Smooth muscle cell (in vitro differentiated cells): ENCODE measurements around the gene TET3. TPM values are rescaled to one million over a fixed set of nuclear protein-coding genes. Genes with fewer than 3 reads are reported as not detected.

Experiments used
- DNase-seq: peaks from one replicate; lab custom pipeline; 2025; ENCODE audit not compliant: unreplicated experiment; lab: John Stamatoyannopoulos, UW
- H2AFZ ChIP-seq: fragments of 200-600 bp; sonication (generic); 2 replicates; pipeline ENCODE4 v1.6.0; 2016; ENCODE audit warnings: antibody characterized with exemption, low read depth, mild to moderate bottlenecking
- H3F3A ChIP-seq: fragments of 200-600 bp; sonication (generic); 2 replicates; pipeline ENCODE4 v1.6.0; 2017; ENCODE audit warnings: antibody characterized with exemption, low read depth
- H3K27ac ChIP-seq: fragments of 200-600 bp; sonication (generic); 2 replicates; pipeline ENCODE4 v1.5.1; 2016; ENCODE audit warnings: low read depth, mild to moderate bottlenecking
- H3K27me3 ChIP-seq: fragments of 200-600 bp; sonication (generic); 2 replicates; pipeline ENCODE4 v1.6.1; 2016; ENCODE audit warnings: low read depth, mild to moderate bottlenecking
- H3K36me3 ChIP-seq: fragments of 200-600 bp; sonication (generic); 2 replicates; pipeline ENCODE4 v1.5.1; 2016; ENCODE audit warnings: low read depth
- H3K4me1 ChIP-seq: fragments of 200-600 bp; sonication (generic); 2 replicates; pipeline ENCODE4 v1.5.1; 2016; ENCODE audit warnings: low read depth
- H3K4me2 ChIP-seq: fragments of 200-600 bp; sonication (generic); 2 replicates; pipeline ENCODE4 v1.6.0; 2016; ENCODE audit warnings: mild to moderate bottlenecking
- H3K4me3 ChIP-seq: fragments of 200-600 bp; sonication (generic); 2 replicates; pipeline ENCODE4 v1.5.1; 2016; ENCODE audit warnings: mild to moderate bottlenecking
- H3K79me2 ChIP-seq: fragments of 200-600 bp; sonication (generic); 2 replicates; pipeline ENCODE4 v1.6.0; 2016; ENCODE audit warnings: low read depth, mild to moderate bottlenecking
- H3K9ac ChIP-seq: fragments of 200-600 bp; sonication (generic); 2 replicates; pipeline ENCODE4 v1.6.0; 2016; ENCODE audit warnings: low read depth
- H3K9me3 ChIP-seq: fragments of 200-600 bp; sonication (generic); replicated peaks from 2 replicates; pipeline ENCODE4 v1.5.1; 2016; ENCODE audit warnings: low read depth
- H4K20me1 ChIP-seq: fragments of 200-600 bp; sonication (generic); 2 replicates; pipeline ENCODE4 v1.6.0; 2016; ENCODE audit warnings: low read depth
- CTCF ChIP-seq: fragments of 200-600 bp; sonication (generic); IDR thresholded peaks from 2 replicates; pipeline ENCODE4 v1.5.1; 2017; ENCODE audit warnings: borderline replicate concordance, mild to moderate bottlenecking, antibody characterized with exemption; ENCODE audit not compliant: insufficient read depth, poor library complexity, severe bottlenecking
- WGBS: methylation state at CpG from one replicate; pipeline ENCODE4 v1.1.7; 2016; ENCODE audit warnings: low lambda C conversion rate; 5-methylcytosine and 5-hydroxymethylcytosine counted together
- polyA plus RNA-seq: library from polyadenylated mRNA; unstranded; fragments of >200 nt; fragmentation: Nextera tagmentation; extraction: Ambion mirVana; gene quantifications from 2 replicates; pipeline ENCODE4 v1.2.1, GENCODE V29; 2016
- total RNA-seq: library from RNA; depleted of rRNA; stranded (reverse); fragments of >200 nt; gene quantifications from 2 replicates; pipeline ENCODE4 v1.2.3, GENCODE V29; 2014

Gene TET3
- total and polyA plus RNA-seq, 2 experiments from 2014 or later = 3.2 to 12.7 TPM

DNA sequence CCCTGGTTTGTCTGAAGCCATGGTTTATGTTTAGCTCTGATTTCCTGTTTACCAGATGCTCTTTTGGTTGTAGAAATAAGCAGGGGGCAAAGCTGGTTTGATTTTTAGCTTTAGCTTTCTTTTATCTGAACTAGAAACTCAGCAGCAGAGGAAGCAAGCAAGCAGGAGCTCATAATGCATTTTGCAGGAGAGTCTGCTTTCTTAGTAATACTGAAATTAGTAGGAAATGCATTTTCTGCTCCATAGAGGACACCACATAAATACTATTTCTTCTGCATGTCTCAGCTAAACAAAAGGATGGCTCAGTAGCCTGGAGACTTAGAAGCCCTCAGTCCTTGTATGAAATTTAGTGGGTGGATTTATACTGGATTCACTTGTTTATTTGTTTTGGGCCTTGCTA, 34.9 kb upstream of the TET3 start:
- no peaks in the 10 kb centered on the region for H3K4me1 ChIP-seq
- H3K9ac ChIP-seq = no peak overlapping the region
- no peak for TF ChIP-seq CTCF
- H4K20me1 ChIP-seq = peaks cover 96% of the 10 kb centered on the region
- H2AFZ ChIP-seq = no peak overlapping the region
- H3K27ac ChIP-seq = no peak overlapping the region
- peaks cover 12% of the 10 kb centered on the region for H3K36me3 ChIP-seq
- no peaks in the 10 kb centered on the region for H3K9me3 ChIP-seq
- H3F3A ChIP-seq = no peaks in the 10 kb centered on the region
- H3K27me3 ChIP-seq = no peaks in the 10 kb centered on the region
- H3K79me2 ChIP-seq = peaks cover 20% of the 10 kb centered on the region
- no peak overlapping the region for H3K4me2 ChIP-seq
- H3K4me3 ChIP-seq = no peak overlapping the region
- no peak for DNase-seq

DNA sequence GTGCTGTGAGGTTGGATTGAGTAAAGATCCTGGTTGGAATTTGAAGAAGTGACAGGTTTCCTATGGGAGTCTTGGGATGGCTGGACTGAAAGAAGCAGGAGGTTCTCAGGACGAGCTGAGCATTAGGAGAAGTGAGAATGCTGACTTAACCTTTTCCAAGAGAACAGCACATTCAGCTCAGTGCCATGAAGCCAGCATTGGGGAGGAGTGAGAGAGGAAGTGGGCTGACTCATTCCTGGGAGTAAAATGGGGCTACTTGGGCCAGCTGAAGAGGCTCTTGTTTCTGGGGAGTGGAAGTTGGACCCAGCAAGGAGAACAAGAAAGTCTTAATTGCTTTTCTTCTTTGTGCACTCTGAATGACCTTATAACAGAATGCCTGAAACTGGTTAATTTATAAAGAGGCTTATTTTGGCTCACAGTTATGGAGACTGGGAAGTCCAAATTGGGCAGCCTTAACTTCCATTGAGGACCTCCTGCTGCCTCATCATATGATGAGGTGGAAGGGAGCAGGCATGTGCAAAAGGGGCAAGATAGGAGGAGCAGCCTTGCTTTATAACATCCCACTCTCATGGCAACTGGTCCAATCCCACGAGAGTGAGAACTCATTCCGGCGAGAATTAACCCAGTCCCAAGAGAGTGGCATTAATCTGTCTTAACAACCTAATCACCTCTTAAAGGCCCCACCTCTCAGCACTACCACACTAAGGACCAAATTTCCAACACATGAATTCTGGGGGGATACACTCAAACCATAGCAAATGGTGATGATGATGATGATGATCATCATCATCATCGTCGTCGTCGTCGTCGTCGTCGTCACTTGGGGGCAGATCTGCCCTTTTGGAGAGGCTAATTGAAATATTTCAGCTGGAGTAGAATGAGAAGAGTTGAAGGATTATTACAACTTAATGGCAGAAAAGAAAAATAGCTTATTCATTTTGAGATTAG, 31.9 kb upstream of the TET3 start:
- H3K4me2 ChIP-seq = no peak overlapping the region
- no peaks in the 10 kb centered on the region for H3K9me3 ChIP-seq
- 86% methylated on average over 12 of the region's 12 CpGs for WGBS
- no peak overlapping the region for H3K9ac ChIP-seq
- no peak for TF ChIP-seq CTCF
- no peak overlapping the region for H2AFZ ChIP-seq
- H3K79me2 ChIP-seq = peaks cover 5% of the 10 kb centered on the region
- peaks cover 5% of the 10 kb centered on the region for H3K36me3 ChIP-seq
- no peak for DNase-seq
- no peaks in the 10 kb centered on the region for H3K4me1 ChIP-seq
- no peak overlapping the region for H3K27ac ChIP-seq
- H3F3A ChIP-seq = no peaks in the 10 kb centered on the region
- H3K27me3 ChIP-seq = no peaks in the 10 kb centered on the region
- peaks cover 96% of the 10 kb centered on the region for H4K20me1 ChIP-seq
- no peak overlapping the region for H3K4me3 ChIP-seq

GRCh38 chr2:73956218-73956865, 28.4 kb upstream of the TET3 start:
- peaks cover 26% of the 10 kb centered on the region for H3K36me3 ChIP-seq
- no peak for DNase-seq
- H3K4me3 ChIP-seq = no peak overlapping the region
- no peak overlapping the region for H3K9ac ChIP-seq
- no peak overlapping the region for H3K27ac ChIP-seq
- TF ChIP-seq CTCF = no peak
- H3K27me3 ChIP-seq = no peaks in the 10 kb centered on the region
- no peaks in the 10 kb centered on the region for H3K9me3 ChIP-seq
- H3K79me2 ChIP-seq = peaks cover 4% of the 10 kb centered on the region
- 85% methylated on average over 5 of the region's 5 CpGs for WGBS
- H2AFZ ChIP-seq = no peak overlapping the region
- no peaks in the 10 kb centered on the region for H3F3A ChIP-seq
- H4K20me1 ChIP-seq = peaks cover 68% of the 10 kb centered on the region
- no peaks in the 10 kb centered on the region for H3K4me1 ChIP-seq
- H3K4me2 ChIP-seq = no peak overlapping the region
